MM.1S (cell line): ENCODE data around the gene SARS2.

Source experiments
- DNase-seq: peaks from one replicate; pipeline ENCODE4 v3.0.0-alpha.2; 2015
- H2AFZ ChIP-seq: fragments of 300-600 bp; sonication (generic); 2 replicates; pipeline ENCODE4 v1.6.0; 2016; ENCODE audit warnings: antibody characterized with exemption, low read length
- H3F3A ChIP-seq: fragments of 300-600 bp; sonication (generic); 2 replicates; pipeline ENCODE4 v1.6.1; 2016; ENCODE audit warnings: mild to moderate bottlenecking, antibody characterized with exemption, low read length, moderate library complexity, mixed read lengths; ENCODE audit not compliant: insufficient read depth
- H3K27ac ChIP-seq: fragments of 300-600 bp; sonication (generic); 2 replicates; pipeline ENCODE4 v1.5.1; 2016; ENCODE audit warnings: mild to moderate bottlenecking, low read length
- H3K27me3 ChIP-seq: fragments of 300-600 bp; sonication (generic); replicated peaks from 2 replicates; pipeline ENCODE4 v1.6.0; 2016; ENCODE audit warnings: low read length; ENCODE audit not compliant: insufficient read depth
- H3K36me3 ChIP-seq: fragments of 300-600 bp; sonication (generic); replicated peaks from 2 replicates; pipeline ENCODE4 v1.6.1; 2016; ENCODE audit warnings: mild to moderate bottlenecking, low read length, mixed read lengths; ENCODE audit not compliant: insufficient read depth
- H3K4me1 ChIP-seq: fragments of 300-600 bp; sonication (generic); 2 replicates; pipeline ENCODE4 v1.6.1; 2016; ENCODE audit warnings: low read length, mixed read lengths
- H3K4me2 ChIP-seq: fragments of 300-600 bp; sonication (generic); 2 replicates; pipeline ENCODE4 v1.6.0; 2016; ENCODE audit warnings: low read depth, low read length
- H3K4me3 ChIP-seq: fragments of 300-600 bp; sonication (generic); 2 replicates; pipeline ENCODE4 v1.5.1; 2016; ENCODE audit warnings: low read length, mixed read lengths
- H3K79me2 ChIP-seq: fragments of 300-600 bp; sonication (generic); 2 replicates; pipeline ENCODE4 v1.6.1; 2016; ENCODE audit warnings: mixed run types, low read length, mixed read lengths
- H3K9ac ChIP-seq: fragments of 300-600 bp; sonication (generic); 2 replicates; pipeline ENCODE4 v1.6.1; 2016; ENCODE audit warnings: low read length, mixed read lengths
- H3K9me2 ChIP-seq: fragments of 300-600 bp; sonication (generic); replicated peaks from 2 replicates; pipeline ENCODE4 v1.6.1; 2016; ENCODE audit warnings: mild to moderate bottlenecking, low read length, mixed read lengths; ENCODE audit not compliant: insufficient read depth
- H3K9me3 ChIP-seq: fragments of 300-600 bp; sonication (generic); replicated peaks from 2 replicates; pipeline ENCODE4 v1.6.1; 2016; ENCODE audit warnings: mild to moderate bottlenecking, low read length, mixed read lengths; ENCODE audit not compliant: insufficient read depth
- H4K20me1 ChIP-seq: fragments of 300-600 bp; sonication (generic); 2 replicates; pipeline ENCODE4 v1.6.1; 2016; ENCODE audit warnings: mild to moderate bottlenecking, low read length, moderate library complexity, mixed read lengths; ENCODE audit not compliant: insufficient read depth
- EZH2 ChIP-seq: fragments of 300-600 bp; sonication (generic); optimal IDR thresholded peaks from 2 replicates; pipeline ENCODE3; 2017; ENCODE audit warnings: low read depth, mild to moderate bottlenecking, antibody characterized with exemption, low read length, mixed read lengths
- EZH2phosphoT487 ChIP-seq: fragments of 300-600 bp; sonication (generic); IDR thresholded peaks from 2 replicates; pipeline ENCODE4 v1.6.1; 2018; ENCODE audit warnings: antibody characterized with exemption, low read length
- TF ChIP-seq, protein P1 (sequence below): fragments of 300-600 bp; sonication (generic); IDR thresholded peaks from 2 replicates; pipeline ENCODE4 v1.5.1; 2016; ENCODE audit warnings: antibody characterized with exemption, low read length, mixed read lengths

Gene SARS2

DNA sequence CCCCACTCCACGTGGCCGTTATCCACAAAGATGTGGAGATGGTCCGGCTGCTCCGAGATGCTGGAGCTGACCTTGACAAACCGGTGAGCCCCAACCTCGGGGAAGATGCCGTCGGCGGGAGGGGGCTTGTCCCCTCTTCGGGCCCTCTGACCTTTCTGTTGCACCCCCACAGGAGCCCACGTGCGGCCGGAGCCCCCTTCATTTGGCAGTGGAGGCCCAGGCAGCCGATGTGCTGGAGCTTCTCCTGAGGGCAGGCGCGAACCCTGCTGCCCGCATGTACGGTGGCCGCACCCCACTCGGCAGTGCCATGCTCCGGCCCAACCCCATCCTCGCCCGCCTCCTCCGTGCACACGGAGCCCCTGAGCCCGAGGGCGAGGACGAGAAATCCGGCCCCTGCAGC, 23.3 kb downstream of the SARS2 start:
- Histone ChIP-seq H3K27ac (no peak overlapping the region), H3K27me3 (no peaks in the 10 kb centered on the region), H4K20me1 (no peaks in the 10 kb centered on the region), H3K4me3 (no peak overlapping the region), H3K4me1 (no peaks in the 10 kb centered on the region), H3K36me3 (no peaks in the 10 kb centered on the region), H3F3A (no peaks in the 10 kb centered on the region), H3K4me2 (no peak overlapping the region), H3K9ac (no peak overlapping the region), H2AFZ (no peak overlapping the region), H3K9me3 (no peaks in the 10 kb centered on the region), H3K9me2 (no peaks in the 10 kb centered on the region), H3K79me2 (peaks cover 16% of the 10 kb centered on the region)
- TF ChIP-seq EZH2phosphoT487: no peak
- TF ChIP-seq EZH2: no peak
- TF ChIP-seq, protein P1, sequence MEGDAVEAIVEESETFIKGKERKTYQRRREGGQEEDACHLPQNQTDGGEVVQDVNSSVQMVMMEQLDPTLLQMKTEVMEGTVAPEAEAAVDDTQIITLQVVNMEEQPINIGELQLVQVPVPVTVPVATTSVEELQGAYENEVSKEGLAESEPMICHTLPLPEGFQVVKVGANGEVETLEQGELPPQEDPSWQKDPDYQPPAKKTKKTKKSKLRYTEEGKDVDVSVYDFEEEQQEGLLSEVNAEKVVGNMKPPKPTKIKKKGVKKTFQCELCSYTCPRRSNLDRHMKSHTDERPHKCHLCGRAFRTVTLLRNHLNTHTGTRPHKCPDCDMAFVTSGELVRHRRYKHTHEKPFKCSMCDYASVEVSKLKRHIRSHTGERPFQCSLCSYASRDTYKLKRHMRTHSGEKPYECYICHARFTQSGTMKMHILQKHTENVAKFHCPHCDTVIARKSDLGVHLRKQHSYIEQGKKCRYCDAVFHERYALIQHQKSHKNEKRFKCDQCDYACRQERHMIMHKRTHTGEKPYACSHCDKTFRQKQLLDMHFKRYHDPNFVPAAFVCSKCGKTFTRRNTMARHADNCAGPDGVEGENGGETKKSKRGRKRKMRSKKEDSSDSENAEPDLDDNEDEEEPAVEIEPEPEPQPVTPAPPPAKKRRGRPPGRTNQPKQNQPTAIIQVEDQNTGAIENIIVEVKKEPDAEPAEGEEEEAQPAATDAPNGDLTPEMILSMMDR: no peak
- no peak for DNase-seq

DNA sequence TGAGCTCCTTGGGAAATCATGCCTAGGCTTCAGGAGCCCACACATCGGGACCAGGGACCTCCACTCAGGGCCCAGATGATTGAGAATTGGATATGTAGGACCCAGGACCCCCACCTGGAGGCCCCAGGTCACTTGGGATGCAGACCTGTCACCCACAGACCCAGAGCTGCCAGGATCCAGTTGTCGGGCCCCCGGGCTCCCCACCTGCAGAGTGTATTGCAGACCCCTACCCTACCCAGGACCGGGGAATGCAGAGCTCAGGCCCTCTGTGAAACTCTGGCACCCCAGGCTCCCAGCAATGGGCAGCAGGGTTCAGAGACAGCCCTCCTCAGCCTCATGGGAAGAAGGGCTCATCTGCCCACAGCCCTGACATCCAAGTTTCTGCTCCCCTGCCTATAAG, 24.9 kb downstream of the SARS2 start:
- Histone ChIP-seq H3K27ac (no peak overlapping the region), H3K9me3 (no peaks in the 10 kb centered on the region), H3F3A (peaks cover 6% of the 10 kb centered on the region), H4K20me1 (no peaks in the 10 kb centered on the region), H3K4me1 (peaks cover 6% of the 10 kb centered on the region; the same call in 1 of the 2 replicates), H3K79me2 (peaks cover 29% of the 10 kb centered on the region), H3K27me3 (no peaks in the 10 kb centered on the region), H3K9ac (no peak overlapping the region), H3K4me3 (no peak overlapping the region), H3K4me2 (no peak overlapping the region), H3K36me3 (no peaks in the 10 kb centered on the region), H2AFZ (no peak overlapping the region), H3K9me2 (no peaks in the 10 kb centered on the region)
- no peak for DNase-seq
- TF ChIP-seq EZH2phosphoT487 (no peak), EZH2 (no peak)
- TF ChIP-seq, protein P1: no peak

- H3K27me3 ChIP-seq: no peaks in the 10 kb centered on the region
- H2AFZ ChIP-seq: no peak overlapping the region
- H3K9me3 ChIP-seq: no peaks in the 10 kb centered on the region
- no peaks in the 10 kb centered on the region for H3K36me3 ChIP-seq
- no peak overlapping the region for H3K4me3 ChIP-seq
- peaks cover 37% of the 10 kb centered on the region for H3K79me2 ChIP-seq
- no peak overlapping the region for H3K4me2 ChIP-seq
- DNase-seq: no peak
- no peaks in the 10 kb centered on the region for H3K9me2 ChIP-seq
- H4K20me1 ChIP-seq: no peaks in the 10 kb centered on the region
- TF ChIP-seq EZH2phosphoT487 (no peak), EZH2 (no peak)
- TF ChIP-seq, protein P1: no peak
- no peak overlapping the region for H3K27ac ChIP-seq
- H3F3A ChIP-seq: peaks cover 6% of the 10 kb centered on the region
- no peak overlapping the region for H3K9ac ChIP-seq
- peaks cover 6% of the 10 kb centered on the region; the same call in 1 of the 2 replicates for H3K4me1 ChIP-seq
These were observed 25.7 kb downstream of the SARS2 start for GRCh38 chr19:38904581-38905539.
